Ecto neural progenitor cell (in vitro differentiated cells): Measurements from ENCODE around the gene POLR2H.
A peak's percentile ranks its signal among the peaks of the same experiment; 100 is the strongest.

Experiments used
- DNase-seq: peaks from one replicate; pipeline ENCODE4 v3.0.0-alpha.2; 2018; ENCODE audit warnings: low spot score

POLR2H gene

DNA sequence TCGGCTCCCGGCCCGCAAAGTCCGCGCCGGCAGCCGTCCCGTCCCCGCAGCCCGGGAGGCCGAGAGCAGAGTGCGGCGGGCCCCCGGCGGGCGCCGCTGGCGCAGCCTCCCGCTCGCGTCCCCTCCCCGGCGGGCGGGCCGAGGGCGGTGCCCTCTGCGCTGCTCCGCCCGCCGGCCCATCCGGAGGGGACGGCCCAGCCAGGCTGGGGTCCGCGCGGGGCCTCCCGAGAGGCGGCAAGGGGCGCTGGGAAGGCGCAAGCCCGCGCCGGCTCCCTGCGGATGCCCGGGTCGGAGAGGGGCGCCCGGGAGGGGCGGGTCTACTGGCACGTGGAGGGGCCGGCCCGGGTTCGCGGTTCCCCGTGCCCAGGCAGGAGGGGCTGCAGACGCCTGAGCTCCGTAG is at the start of gene POLR2H, which contains the start of gene CLCN2:
TSS of gene POLR2H (plus strand) at position 179 of the 400 bp plus-strand sequence. CDS start 1,783 bp downstream, outside the sequence.
TSS of gene CLCN2 (minus strand) at position 74 of the 400 bp plus-strand sequence. CDS start 126 bp downstream, outside the sequence.
- peak; percentile 83 for DNase-seq

DNA sequence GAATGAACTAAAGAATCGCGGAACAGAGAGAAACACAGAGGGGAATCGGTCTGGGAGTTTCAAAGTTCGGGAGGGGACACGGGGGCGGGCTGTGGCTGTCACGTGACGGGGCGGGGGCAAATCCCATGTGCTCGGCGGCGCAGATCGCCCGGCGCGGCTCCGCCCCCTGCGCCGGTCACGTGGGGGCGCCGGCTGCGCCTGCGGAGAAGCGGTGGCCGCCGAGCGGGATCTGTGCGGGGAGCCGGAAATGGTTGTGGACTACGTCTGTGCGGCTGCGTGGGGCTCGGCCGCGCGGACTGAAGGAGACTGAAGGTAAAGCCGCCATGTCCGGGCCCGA is 47.2 kb upstream of the POLR2H start, which contains the start of gene EIF4G1:
TSS of gene EIF4G1 (plus strand) at position 244 of the 337 bp plus-strand sequence. CDS start 1,191 bp downstream, outside the sequence.
- peak; percentile 95 for DNase-seq

DNA sequence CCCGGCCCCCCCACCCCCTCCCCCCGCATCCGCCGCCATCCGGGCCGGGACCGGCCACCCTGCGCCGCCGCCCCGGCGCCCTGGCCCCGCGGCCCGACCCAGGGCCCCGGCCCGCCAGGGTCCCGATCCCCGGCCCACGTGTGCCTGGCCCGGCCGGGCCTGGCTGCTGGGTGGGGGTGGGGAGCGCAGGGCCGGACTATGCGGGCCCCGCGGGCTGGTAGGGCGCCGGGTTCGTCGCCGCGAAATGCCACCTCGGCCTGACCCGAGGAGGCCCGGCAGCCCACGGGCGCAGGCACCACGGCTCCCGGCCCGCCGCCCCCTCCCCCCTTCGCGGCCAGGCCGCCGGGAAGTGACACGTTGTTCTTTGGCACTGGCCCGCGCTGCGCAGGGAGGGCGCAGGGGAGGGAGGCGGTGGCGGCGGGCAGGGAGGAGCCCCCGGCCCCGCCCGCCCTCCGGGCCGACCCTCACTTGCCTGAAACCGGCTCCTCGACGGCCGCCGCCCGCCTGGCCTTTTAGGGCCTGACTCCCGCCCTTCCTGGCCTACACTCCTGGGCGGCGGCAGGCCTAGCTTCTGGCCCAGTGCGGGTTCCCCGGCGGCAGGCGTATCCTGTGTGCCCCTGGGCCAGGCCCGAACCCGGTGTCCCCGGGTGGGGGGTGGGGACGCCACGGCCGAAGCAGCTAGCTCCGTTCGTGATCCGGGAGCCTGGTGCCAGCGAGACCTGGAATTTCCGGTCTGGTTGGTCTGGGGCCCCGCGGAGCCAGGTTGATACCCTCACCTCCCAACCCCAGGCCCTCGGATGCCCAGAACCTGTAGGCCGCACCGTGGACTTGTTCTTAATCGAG is 46.6 kb upstream of the POLR2H start:
- peak; percentile 78 for DNase-seq

DNA sequence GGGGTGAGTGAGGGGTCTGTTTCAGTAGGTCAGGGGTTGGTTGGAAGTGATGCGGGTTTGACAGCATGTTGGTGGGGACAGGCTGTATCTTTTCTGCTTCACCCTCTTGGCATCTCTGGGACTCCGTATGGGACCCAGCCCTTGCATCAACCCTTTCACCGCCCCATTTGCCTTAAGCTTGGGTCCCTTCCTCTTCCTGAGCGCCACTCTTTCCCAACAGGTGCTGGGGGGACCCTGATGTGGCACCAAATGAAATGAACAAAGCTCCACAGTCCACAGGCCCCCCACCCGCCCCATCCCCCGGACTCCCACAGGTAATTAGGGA is 46.0 kb upstream of the POLR2H start:
- no peak for DNase-seq

DNA sequence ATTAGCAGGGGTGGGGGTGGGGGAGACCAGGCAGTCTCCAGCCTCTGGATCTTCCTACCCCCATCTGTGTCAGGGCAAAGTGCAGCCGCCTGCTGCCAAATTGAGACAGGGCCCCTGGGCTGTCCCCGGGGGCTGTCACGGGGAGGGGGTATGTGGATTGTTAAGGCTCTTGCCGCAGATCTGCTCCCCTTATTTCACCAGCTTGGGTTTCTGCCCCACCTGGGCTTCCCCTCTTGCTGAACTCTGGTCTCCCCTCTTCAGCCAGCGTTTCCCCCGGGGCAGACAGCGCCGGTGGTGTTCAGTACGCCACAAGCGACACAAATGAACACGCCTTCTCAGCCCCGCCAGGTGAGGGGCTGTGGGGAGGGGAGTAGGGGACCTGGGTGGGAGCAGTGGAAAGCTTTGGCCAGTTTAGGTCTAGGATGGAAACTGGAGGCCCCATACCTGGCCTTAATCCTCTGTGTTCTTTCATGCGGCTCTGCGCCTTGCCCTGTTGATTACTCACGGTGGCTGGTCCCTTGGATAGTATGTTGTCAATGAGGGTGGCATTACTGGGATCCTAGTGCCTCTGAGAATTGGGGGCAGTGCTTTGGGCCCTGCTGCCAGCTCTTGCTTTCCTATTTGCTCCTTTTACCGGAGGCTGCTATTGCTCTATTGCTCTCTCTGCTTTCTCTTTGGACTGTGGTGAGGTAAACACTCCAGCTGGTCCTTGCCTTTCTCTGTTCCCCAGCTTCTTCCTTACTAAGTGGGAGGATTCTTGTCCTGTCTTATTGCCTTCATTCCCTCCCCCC is 45.4 kb upstream of the POLR2H start:
- DNase-seq, result no peak

DNA sequence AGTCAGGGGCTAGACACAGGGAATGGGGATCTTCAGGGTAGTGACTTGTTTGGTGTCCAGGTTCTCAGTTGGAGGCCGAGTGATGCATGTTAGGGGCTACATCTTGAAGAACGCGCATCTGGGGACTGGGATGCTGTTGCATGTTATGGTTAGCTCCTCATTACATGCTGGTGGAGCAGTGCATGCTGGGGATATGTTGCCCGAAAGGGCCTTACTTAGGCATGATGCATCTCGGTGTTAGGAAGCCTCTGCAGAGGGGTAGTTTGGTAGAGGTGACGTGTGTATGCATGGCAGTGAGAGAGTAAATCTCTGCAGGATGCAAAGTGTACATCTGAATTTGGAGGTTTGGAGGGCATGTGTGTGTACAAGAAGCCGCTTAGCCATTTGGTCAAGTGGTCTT is 44.7 kb upstream of the POLR2H start:
- DNase-seq, result no peak

DNA sequence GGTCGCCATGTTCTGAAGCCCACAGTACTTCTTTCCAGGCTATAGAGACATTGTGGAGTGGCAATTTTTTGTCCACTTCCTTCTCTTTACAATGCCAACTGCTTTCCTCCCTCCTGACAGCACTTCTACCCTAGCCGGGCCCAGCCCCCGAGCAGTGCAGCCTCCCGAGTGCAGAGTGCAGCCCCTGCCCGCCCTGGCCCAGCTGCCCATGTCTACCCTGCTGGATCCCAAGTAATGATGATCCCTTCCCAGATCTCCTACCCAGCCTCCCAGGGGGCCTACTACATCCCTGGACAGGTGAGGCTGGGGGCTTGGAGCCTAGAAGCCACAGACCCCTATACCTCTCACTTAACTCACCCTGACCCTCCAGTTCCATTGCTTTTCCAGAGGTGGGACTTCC is 44.3 kb upstream of the POLR2H start:
- DNase-seq, result no peak

DNA sequence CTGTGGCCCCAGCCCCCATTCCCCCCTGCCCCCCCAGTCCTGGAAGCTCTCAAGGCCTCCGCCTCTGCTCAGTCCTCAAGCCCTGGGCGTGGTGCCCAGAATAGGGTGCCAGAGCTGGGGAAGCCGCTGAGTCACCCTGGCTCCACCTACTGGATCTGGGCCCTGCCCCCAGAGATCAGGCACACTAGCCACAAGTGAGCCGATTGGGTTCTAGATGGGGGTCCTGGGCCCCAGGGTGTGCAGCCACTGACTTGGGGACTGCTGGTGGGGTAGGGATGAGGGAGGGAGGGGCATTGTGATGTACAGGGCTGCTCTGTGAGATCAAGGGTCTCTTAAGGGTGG is 41.4 kb upstream of the POLR2H start:
- no peak for DNase-seq

DNA sequence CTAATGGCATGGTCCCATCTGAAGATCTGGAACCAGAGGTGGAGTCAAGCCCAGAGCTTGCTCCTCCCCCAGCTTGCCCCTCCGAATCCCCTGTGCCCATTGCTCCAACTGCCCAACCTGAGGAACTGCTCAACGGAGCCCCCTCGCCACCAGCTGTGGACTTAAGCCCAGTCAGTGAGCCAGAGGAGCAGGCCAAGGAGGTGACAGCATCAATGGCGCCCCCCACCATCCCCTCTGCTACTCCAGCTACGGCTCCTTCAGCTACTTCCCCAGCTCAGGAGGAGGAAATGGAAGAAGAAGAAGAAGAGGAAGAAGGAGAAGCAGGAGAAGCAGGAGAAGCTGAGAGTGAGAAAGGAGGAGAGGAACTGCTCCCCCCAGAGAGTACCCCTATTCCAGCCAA is 39.8 kb upstream of the POLR2H start:
- no peak for DNase-seq

DNA sequence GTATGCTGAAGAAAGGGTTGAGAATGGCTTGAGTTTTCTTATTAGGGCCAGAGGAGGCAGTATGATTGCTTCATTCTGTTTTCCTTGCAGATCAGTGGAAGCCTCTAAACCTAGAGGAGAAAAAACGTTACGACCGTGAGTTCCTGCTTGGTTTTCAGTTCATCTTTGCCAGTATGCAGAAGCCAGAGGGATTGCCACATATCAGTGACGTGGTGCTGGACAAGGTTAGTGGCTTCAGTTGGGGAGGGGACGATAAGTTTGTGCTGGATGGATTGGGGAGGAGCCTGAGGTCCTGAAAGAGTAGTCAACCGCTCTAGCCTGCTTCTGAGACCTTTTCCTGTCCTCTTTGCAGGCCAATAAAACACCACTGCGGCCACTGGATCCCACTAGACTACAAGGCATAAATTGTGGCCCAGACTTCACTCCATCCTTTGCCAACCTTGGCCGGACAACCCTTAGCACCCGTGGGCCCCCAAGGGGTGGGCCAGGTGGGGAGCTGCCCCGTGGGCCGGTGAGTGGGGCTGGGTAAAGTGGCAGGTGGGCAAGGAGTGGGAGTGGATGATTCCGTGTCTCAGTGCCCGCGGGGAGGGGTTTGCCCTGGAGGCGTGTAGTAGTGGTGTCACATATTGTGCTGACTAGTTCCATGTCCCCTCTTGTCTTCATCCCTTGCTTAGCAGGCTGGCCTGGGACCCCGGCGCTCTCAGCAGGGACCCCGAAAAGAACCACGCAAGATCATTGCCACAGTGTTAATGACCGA is 38.6 kb upstream of the POLR2H start:
- no peak for DNase-seq

DNA sequence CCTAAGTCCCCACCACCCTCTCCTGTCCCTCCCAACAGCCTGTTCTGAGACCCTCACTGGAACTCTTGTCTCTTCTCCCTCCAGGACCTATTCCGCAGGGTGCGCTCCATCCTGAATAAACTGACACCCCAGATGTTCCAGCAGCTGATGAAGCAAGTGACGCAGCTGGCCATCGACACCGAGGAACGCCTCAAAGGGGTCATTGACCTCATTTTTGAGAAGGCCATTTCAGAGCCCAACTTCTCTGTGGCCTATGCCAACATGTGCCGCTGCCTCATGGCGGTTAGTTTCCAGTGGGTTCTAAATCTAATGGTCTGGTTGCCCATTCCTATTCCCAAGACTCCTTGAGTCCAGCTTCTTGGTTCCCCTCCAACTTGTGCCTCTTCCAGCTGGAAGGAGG is 37.8 kb upstream of the POLR2H start:
- DNase-seq, result no peak

DNA sequence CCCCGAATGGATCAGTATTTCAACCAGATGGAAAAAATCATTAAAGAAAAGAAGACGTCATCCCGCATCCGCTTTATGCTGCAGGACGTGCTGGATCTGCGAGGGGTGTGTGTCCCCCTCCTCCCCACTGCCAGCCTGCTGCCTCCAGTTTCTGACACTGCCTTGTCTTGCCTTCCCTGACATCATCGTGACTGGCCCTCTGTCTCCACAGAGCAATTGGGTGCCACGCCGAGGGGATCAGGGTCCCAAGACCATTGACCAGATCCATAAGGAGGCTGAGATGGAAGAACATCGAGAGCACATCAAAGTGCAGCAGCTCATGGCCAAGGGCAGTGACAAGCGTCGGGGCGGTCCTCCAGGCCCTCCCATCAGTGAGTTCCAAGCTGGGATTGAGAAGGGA is 36.2 kb upstream of the POLR2H start:
- DNase-seq, result no peak

DNA sequence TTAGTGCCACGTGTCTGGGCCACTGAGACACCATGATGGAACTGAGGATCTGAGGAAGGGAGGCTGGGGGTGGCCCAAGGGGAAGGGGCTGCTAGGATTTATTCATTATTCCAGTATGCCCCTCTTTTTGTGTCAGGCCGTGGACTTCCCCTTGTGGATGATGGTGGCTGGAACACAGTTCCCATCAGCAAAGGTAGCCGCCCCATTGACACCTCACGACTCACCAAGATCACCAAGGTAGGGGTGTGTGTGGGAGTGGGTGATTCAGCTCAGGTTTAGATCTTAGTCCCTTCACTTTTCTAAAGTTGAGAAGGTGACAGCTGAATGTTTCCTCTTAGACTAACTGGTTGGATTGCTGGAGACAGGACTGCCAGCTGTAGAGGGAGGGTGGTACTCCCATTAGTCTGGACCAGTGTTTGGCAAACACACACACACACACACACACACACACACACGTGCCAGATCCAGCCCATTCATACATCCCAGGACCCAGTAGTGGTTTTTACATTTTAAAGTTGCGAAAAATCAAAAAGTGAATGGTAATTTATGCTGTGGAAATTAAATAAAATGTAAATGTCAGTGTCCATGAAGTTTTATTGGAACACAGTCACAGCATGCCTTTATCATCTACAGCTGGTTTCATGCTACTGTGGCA is 35.7 kb upstream of the POLR2H start:
- no peak for DNase-seq

DNA sequence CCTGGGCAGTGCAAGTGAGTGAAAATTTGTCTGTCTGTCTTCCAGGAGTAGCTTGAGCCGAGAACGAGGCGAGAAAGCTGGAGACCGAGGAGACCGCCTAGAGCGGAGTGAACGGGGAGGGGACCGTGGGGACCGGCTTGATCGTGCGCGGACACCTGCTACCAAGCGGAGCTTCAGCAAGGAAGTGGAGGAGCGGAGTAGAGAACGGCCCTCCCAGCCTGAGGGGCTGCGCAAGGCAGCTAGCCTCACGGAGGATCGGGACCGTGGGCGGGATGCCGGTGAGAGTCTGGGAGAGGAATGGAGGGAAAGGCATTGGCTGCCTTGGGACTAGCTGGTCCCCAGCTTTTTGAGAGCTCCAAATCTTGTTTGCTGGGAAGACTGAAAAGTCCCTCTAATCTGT is 34.3 kb upstream of the POLR2H start:
- DNase-seq, result no peak

DNA sequence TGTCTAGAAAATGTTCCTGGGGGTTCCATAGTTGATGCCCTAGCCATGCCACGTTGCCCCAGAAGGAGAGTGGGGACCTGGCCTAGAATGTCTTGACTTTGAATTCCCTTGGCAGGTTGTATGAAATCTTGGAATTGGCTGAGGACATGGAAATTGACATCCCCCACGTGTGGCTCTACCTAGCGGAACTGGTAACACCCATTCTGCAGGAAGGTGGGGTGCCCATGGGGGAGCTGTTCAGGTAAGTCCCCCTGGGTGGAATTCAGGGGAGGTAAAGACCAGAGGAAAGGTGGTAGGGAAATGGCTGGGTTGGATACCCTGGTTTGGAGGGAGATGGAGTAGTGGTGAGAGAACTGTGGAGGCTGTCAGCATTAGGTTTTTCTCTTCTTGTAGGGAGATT is 33.0 kb upstream of the POLR2H start:
- DNase-seq, result no peak

DNA sequence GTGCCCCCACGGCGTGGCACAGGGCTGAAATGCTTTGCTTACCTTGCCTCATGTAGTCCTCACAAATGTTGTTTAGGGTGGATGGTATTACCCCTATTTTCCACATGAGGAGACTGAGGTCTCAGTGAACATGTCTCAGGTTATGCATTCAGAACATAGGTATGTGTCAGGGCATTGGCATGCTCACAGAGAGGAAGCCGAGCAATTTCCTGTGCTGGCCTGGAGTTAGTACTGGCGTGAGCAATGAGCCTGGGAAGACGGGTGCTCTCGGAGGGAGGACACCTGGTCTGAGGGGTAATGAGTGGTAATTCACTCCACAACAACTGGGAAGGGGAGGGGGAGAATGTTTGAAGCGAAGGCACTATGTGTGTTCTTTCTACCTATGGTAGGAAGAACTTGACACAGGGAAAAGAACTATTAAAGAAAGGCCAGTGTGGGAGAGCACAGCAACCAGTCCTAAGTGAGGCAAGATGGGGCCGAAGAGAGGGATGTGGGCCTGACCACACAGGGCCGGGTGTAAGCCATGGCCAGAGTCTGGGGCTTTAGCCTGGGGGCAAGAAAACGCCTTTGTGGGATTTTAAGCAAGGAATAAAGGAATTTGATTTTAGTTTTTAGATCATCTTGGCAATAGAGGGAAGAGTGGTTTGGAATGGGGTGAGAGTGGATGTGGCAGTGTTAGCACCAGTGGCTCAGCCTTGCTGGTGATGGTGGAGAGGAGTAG is 29.0 kb upstream of the POLR2H start:
- no peak for DNase-seq

DNA sequence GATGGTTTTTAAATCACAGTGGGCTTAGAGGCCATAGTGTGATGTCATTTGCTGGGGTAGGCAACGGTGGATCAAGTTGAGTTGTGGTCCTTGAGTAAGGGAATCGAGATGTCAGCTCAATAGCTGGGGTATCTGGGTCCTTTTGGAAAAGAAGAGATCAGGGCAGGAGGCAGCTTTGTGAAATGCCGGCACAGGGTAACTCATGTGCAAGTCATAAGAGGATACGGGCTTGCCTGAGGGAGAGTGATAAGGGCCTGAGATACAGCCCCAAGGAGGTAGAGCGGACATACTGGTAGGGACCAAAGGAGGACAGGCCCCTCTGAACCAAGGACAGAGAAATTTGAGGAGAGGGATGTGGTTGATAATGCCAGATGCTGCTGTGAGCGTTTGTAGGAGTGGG is 28.3 kb upstream of the POLR2H start:
- DNase-seq, result no peak

DNA sequence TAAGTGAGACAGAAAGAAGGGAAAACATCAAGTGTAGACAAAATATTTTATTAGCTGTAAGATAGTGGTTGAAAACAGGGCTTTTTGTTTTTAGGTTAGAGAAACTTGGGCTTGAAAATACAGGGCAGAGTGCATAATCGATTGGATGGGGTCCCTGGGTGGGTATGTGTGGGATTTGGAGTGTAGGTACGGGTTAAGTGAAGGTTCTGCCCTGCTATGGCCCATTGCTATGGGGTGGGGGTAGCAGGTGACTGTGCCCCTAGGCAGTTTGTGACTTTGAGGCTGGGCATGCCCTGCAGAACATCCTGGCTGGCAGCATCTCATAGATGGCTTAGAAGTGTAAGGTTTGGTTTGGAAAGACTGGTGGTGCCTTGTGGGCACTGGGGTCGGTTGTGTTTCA is 27.8 kb upstream of the POLR2H start:
- no peak for DNase-seq

DNA sequence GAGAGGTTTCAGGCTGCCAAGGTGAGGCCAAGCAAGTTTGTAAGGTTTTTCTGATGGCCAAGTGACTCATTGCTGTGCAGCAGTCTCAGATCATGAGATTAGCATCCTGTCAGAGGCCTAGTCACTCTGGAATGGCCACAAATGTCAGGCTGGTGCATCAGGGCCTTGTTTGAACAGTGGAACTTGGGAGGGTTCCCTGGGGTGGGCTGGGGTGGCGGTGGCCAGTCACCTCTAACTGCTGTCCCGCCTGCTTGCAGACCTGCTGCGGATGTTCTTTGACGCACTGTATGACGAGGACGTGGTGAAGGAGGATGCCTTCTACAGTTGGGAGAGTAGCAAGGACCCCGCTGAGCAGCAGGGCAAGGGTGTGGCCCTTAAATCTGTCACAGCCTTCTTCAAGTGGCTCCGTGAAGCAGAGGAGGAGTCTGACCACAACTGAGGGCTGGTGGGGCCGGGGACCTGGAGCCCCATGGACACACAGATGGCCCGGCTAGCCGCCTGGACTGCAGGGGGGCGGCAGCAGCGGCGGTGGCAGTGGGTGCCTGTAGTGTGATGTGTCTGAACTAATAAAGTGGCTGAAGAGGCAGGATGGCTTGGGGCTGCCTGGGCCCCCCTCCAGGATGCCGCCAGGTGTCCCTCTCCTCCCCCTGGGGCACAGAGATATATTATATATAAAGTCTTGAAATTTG is 26.9 kb upstream of the POLR2H start:
- no peak for DNase-seq

DNA sequence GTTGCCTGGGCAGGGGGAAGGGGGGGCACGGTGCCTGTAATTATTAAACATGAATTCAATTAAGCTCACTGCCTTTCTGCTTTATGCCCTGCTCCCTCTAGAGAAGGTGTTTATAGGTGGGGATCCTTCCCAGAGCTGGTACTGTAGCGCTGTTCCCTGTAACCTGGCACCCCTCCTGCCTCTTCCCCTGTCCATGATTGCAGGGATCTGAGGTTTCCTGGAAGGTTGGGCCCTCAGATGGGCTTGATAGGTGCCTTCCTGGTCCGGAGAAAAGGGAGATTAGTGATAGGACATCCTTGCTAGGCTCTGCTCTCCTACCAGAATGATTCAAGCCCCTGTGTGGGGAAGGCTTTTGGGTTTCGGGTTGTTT is 26.2 kb upstream of the POLR2H start:
- no peak for DNase-seq
